IPS DF 6.9 (cell line): ENCODE data around the gene RNASE4.
A peak's percentile ranks its signal among the peaks of the same experiment; 100 is the strongest.
"Not testable (repeated sequence)": the region's sequence is repeated elsewhere in the genome, so short reads cannot be mapped to it uniquely, and the experiment has no call there.

Experiments
- DNase-seq: peaks from one replicate; pipeline ENCODE4 v3.0.0-alpha.2; 2013; ENCODE audit warnings: low read depth, low spot score
- H3K27ac ChIP-seq: one replicate; pipeline ENCODE4 v1.5.1; 2013; ENCODE audit warnings: low read length, control low read depth
- H3K27me3 ChIP-seq: 2 replicates; pipeline ENCODE4 v1.6.1; 2013; ENCODE audit warnings: mild to moderate bottlenecking, low read length; ENCODE audit not compliant: control insufficient read depth, insufficient read depth
- H3K36me3 ChIP-seq: 2 replicates; pipeline ENCODE4 v1.6.1; 2013; ENCODE audit warnings: low read length; ENCODE audit not compliant: control insufficient read depth, insufficient read depth
- H3K4me1 ChIP-seq: 2 replicates; pipeline ENCODE4 v1.6.1; 2013; ENCODE audit warnings: low read length; ENCODE audit not compliant: control insufficient read depth, insufficient read depth
- H3K4me3 ChIP-seq: 2 replicates; pipeline ENCODE4 v1.5.1; 2013; ENCODE audit warnings: mild to moderate bottlenecking, low read length
- H3K9me3 ChIP-seq: 2 replicates; pipeline ENCODE4 v1.6.1; 2013; ENCODE audit warnings: low read length, inconsistent platforms; ENCODE audit not compliant: control insufficient read depth, insufficient read depth
- WGBS: extraction: QIAGEN DNeasy Blood & Tissue Kit; methylation state at CpG from one replicate; pipeline ENCODE4 v1.1.7; 2013; ENCODE audit warnings: mixed read lengths, missing lambda C conversion rate; ENCODE audit not compliant: insufficient read length, insufficient coverage; 5-methylcytosine and 5-hydroxymethylcytosine counted together

Gene RNASE4

GRCh38 chr14:20720741-20721140 is 36.4 kb downstream of the RNASE4 start:
- H3K4me3 ChIP-seq, result no peak overlapping the region
- no peak for DNase-seq
- H3K4me1 ChIP-seq, result 0 out of 2 replicates have a peak, but pooled peaks cover 1% of the 10 kb centered on the region
- no CpG with 5 or more reads among the region's 6 CpGs for WGBS
- H3K27me3 ChIP-seq, result no peaks in the 10 kb centered on the region
- no peaks in the 10 kb centered on the region; the same call in 1 of the 2 replicates for H3K36me3 ChIP-seq
- H3K27ac ChIP-seq, result no peak overlapping the region
- H3K9me3 ChIP-seq, result no peaks in the 10 kb centered on the region; the same call in 1 of the 2 replicates

GRCh38 chr14:20722016-20722415 is 37.7 kb downstream of the RNASE4 start:
- no peak overlapping the region for H3K4me3 ChIP-seq
- 0 out of 2 replicates have a peak, but pooled peaks cover 1% of the 10 kb centered on the region for H3K4me1 ChIP-seq
- DNase-seq, result no peak
- H3K27ac ChIP-seq, result no peak overlapping the region
- H3K27me3 ChIP-seq, result no peaks in the 10 kb centered on the region
- no peaks in the 10 kb centered on the region; the same call in 1 of the 2 replicates for H3K9me3 ChIP-seq
- WGBS, result no CpG with 5 or more reads among the region's 12 CpGs
- H3K36me3 ChIP-seq, result no peaks in the 10 kb centered on the region; the same call in 1 of the 2 replicates

- H3K36me3 ChIP-seq, result no peaks in the 10 kb centered on the region; the same call in 1 of the 2 replicates
- no CpG with 5 or more reads among the region's 28 CpGs for WGBS
- no peaks in the 10 kb centered on the region; the same call in 1 of the 2 replicates for H3K9me3 ChIP-seq
- no peak for DNase-seq
- 0 out of 2 replicates have a peak, but pooled peaks cover 1% of the 10 kb centered on the region for H3K4me1 ChIP-seq
- no peak overlapping the region for H3K27ac ChIP-seq
- 0 out of 2 replicates have a peak overlapping the region, but pooled peaks have one; percentile 11 for H3K4me3 ChIP-seq
- H3K27me3 ChIP-seq, result no peaks in the 10 kb centered on the region
Measured at GRCh38 chr14:20723488-20723887, 39.1 kb downstream of the RNASE4 start.

GRCh38 chr14:20726121-20726520 is 41.8 kb downstream of the RNASE4 start:
- not testable (repeated sequence) for H3K9me3 ChIP-seq, H3K27me3 ChIP-seq, H3K4me3 ChIP-seq, H3K4me1 ChIP-seq, H3K27ac ChIP-seq, DNase-seq, H3K36me3 ChIP-seq
- no CpG with 5 or more reads among the region's 3 CpGs for WGBS

GRCh38 chr14:20726531-20726930 is 42.2 kb downstream of the RNASE4 start:
- Histone ChIP-seq H3K36me3 (no peaks in the 10 kb centered on the region; the same call in 1 of the 2 replicates), H3K4me1 (0 out of 2 replicates have a peak, but pooled peaks cover 1% of the 10 kb centered on the region), H3K27me3 (no peaks in the 10 kb centered on the region), H3K27ac (no peak overlapping the region), H3K9me3 (no peaks in the 10 kb centered on the region), H3K4me3 (no peak overlapping the region)
- no CpG with 5 or more reads among the region's 1 CpG for WGBS
- DNase-seq, result no peak

- H3K36me3 ChIP-seq, result no peaks in the 10 kb centered on the region
- no CpG with 5 or more reads among the region's 6 CpGs for WGBS
Measured at GRCh38 chr14:20730891-20731290, 46.5 kb downstream of the RNASE4 start.

GRCh38 chr14:20732477-20732876 is 48.1 kb downstream of the RNASE4 start:
- Histone ChIP-seq H3K4me3 (no peak overlapping the region), H3K27ac (no peak overlapping the region), H3K36me3 (no peaks in the 10 kb centered on the region), H3K27me3 (no peaks in the 10 kb centered on the region), H3K9me3 (no peaks in the 10 kb centered on the region), H3K4me1 (no peaks in the 10 kb centered on the region)
- WGBS, result no CpG with 5 or more reads among the region's 5 CpGs
- DNase-seq, result no peak

More at GRCh38 chr14:20730891-20731290, 46.5 kb downstream of the RNASE4 start:
- no peaks in the 10 kb centered on the region for H3K4me1 ChIP-seq
- no peaks in the 10 kb centered on the region for H3K9me3 ChIP-seq
- no peak overlapping the region for H3K4me3 ChIP-seq
- H3K27ac ChIP-seq, result no peak overlapping the region
- no peaks in the 10 kb centered on the region for H3K27me3 ChIP-seq
- no peak for DNase-seq

GRCh38 chr14:20732979-20733635 is 48.7 kb downstream of the RNASE4 start:
- WGBS, result no CpG with 5 or more reads among the region's 6 CpGs
- H3K27me3 ChIP-seq, result no peaks in the 10 kb centered on the region
- H3K36me3 ChIP-seq, result no peaks in the 10 kb centered on the region
- no peak overlapping the region for H3K4me3 ChIP-seq
- H3K4me1 ChIP-seq, result no peaks in the 10 kb centered on the region
- no peaks in the 10 kb centered on the region for H3K9me3 ChIP-seq
- H3K27ac ChIP-seq, result no peak overlapping the region
- no peak for DNase-seq

- Histone ChIP-seq H3K27ac (no peak overlapping the region), H3K36me3 (no peaks in the 10 kb centered on the region), H3K4me1 (no peaks in the 10 kb centered on the region), H3K9me3 (no peaks in the 10 kb centered on the region), H3K27me3 (no peaks in the 10 kb centered on the region), H3K4me3 (no peak overlapping the region)
- no CpG with 5 or more reads among the region's 6 CpGs for WGBS
- DNase-seq, result no peak
Measured at GRCh38 chr14:20733684-20734429, 49.5 kb downstream of the RNASE4 start.

GRCh38 chr14:20734430-20734806 is 50.1 kb downstream of the RNASE4 start:
- Histone ChIP-seq H3K4me3 (no peak overlapping the region), H3K4me1 (no peaks in the 10 kb centered on the region), H3K27me3 (no peaks in the 10 kb centered on the region), H3K27ac (no peak overlapping the region), H3K9me3 (no peaks in the 10 kb centered on the region), H3K36me3 (no peaks in the 10 kb centered on the region)
- DNase-seq, result no peak
- WGBS, result no CpG with 5 or more reads among the region's 4 CpGs
